Sigmoid colon (tissue), 4 donors: ENCODE results near the gene RNF144A.

ENCODE experiments used
- CTCF ChIP-seq, 4 experiments: fragments of 450-650 bp in 3 of 4; fragments of 200-600 bp in 1 of 4; IDR thresholded peaks; one replicate each; pipeline ENCODE4 v1.5.1; 2016 to 2019; ENCODE audit warnings: antibody characterized with exemption in 4 of 4, mild to moderate bottlenecking in 3 of 4, moderate library complexity in 2 of 4
- POLR2AphosphoS5 ChIP-seq, 4 donors: sonication (generic); formaldehyde crosslinking; IDR thresholded peaks; one replicate each; pipeline ENCODE4 v1.6.1; 2017; ENCODE audit warnings: antibody characterized with exemption in 4 of 4

- no peak for TF ChIP-seq CTCF (IDR thresholded peaks at IDR 0.05)
- no peak for TF ChIP-seq POLR2AphosphoS5 (IDR thresholded peaks at IDR 0.05)
These were observed 55.0 kb downstream of the RNF144A start for GRCh38 chr2:6972067-6972710.
